ENCODE data around the gene SLC22A12.

Gene SLC22A12

DNA sequence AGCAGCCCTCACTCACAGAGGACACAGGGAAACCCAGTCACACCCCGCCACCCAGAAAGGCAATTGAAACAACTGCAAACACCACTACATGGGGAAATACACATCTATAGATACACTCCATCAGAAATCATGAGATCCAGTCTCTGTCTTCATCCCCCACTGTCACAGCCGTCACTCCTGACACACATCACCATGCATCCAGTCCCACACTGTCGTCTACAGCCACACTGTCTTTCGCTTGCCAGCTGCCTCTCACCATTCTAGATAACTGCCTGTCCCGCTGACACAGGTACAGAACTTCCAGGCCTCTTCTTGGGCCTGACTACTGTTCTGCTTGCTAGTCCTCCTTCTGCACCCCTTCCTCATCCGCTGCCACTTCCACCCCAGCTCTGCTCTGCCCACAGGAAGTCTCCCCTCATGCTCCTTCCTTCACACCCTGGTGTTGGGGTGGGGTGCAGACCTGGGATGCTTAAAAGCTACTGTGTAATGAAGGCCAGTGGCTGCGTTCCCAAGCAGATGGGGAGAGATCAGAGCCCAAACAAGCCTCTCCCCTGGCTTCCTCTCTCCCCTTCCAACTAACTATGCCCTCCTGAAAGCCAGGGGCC is 42.6 kb downstream of the SLC22A12 start:
- Histone ChIP-seq H4K20me1 (ENCODE audit: insufficient read depth, low read length, poor library complexity, severe bottlenecking) (peaks cover 39% of the 10 kb centered on the region), H3K79me2 (ENCODE audit: insufficient read depth, low read length) (peaks cover 70% of the 10 kb centered on the region), H3K4me1 (ENCODE audit: insufficient read depth, low read length, poor library complexity, severe bottlenecking) (peaks cover 49% of the 10 kb centered on the region), H3K36me3 (ENCODE audit: insufficient read depth, low read length) (peaks cover 63% of the 10 kb centered on the region; the same call in 1 of the 2 replicates), H3K4me2 (ENCODE audit: low read depth, low read length, poor library complexity, severe bottlenecking) (peak overlapping the region; percentile 41), H3K9me3 (ENCODE audit: insufficient read depth, low read depth, low read length) (no peaks in the 10 kb centered on the region), H2AFZ (ENCODE audit: low read length) (no peak overlapping the region), H3F3A (ENCODE audit: low read depth) (no peaks in the 10 kb centered on the region; the same call in 1 of the 2 replicates), H3K9ac (ENCODE audit: low read depth, low read length, poor library complexity, severe bottlenecking) (peak overlapping the region; percentile 16), H3K27me3 (ENCODE audit: insufficient read depth, low read length, poor library complexity, severe bottlenecking) (no peaks in the 10 kb centered on the region), H3K9me2 (replicated peaks; ENCODE audit: low read depth, low read length) (no peaks in the 10 kb centered on the region), H3K4me3 (ENCODE audit: low read length, poor library complexity, severe bottlenecking) (peak overlapping the region; percentile 6)
- TF ChIP-seq, protein P1, sequence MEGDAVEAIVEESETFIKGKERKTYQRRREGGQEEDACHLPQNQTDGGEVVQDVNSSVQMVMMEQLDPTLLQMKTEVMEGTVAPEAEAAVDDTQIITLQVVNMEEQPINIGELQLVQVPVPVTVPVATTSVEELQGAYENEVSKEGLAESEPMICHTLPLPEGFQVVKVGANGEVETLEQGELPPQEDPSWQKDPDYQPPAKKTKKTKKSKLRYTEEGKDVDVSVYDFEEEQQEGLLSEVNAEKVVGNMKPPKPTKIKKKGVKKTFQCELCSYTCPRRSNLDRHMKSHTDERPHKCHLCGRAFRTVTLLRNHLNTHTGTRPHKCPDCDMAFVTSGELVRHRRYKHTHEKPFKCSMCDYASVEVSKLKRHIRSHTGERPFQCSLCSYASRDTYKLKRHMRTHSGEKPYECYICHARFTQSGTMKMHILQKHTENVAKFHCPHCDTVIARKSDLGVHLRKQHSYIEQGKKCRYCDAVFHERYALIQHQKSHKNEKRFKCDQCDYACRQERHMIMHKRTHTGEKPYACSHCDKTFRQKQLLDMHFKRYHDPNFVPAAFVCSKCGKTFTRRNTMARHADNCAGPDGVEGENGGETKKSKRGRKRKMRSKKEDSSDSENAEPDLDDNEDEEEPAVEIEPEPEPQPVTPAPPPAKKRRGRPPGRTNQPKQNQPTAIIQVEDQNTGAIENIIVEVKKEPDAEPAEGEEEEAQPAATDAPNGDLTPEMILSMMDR (conservative IDR thresholded peaks at IDR 0.05; ENCODE audit: low read length), result no peak
- no peak for TF ChIP-seq EZH2phosphoT487 (IDR thresholded peaks at IDR 0.05; ENCODE audit: borderline replicate concordance)

DNA sequence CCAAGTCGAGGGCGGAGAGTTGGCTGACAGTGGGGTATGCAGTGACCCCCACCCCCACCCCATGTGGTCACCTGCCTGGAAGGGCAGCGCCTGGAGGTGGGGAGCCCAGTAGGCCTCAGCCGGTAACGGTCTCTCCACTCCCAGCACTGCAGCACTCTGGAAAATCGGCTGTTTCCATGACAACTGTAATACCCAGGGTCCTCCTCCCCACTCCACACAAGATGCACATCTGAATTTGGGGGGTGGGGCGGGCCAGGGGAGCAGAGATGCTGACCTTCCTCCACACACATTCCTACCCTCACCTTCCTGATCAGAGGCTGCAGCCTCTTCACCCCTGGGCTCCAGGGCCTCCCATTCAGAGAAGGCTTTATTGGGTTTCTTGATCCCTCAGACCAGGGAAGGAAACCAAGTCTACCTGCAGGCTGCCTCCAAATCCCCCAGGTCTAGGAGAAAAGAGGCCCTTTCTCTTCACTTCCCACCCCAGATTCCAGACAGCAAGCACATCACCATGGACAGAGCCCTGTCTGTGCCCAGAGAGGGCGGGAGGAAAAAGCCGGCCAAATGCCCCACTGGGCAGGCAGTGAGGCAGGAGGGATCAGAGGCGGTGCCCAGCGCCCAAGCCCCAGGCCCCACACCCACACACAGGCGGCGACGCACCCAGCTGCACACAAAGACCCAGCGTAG is 46.5 kb downstream of the SLC22A12 start:
- Histone ChIP-seq H2AFZ (ENCODE audit: low read length) (no peak overlapping the region), H3K9me3 (ENCODE audit: insufficient read depth, low read depth, low read length) (no peaks in the 10 kb centered on the region), H3K36me3 (ENCODE audit: insufficient read depth, low read length) (peaks cover 29% of the 10 kb centered on the region; the same call in 1 of the 2 replicates), H3K9me2 (replicated peaks; ENCODE audit: low read depth, low read length) (no peaks in the 10 kb centered on the region), H3F3A (ENCODE audit: low read depth) (no peaks in the 10 kb centered on the region; the same call in 1 of the 2 replicates), H3K4me2 (ENCODE audit: low read depth, low read length, poor library complexity, severe bottlenecking) (peak overlapping the region; percentile 96), H3K9ac (ENCODE audit: low read depth, low read length, poor library complexity, severe bottlenecking) (peak overlapping the region; percentile 79), H3K4me1 (ENCODE audit: insufficient read depth, low read length, poor library complexity, severe bottlenecking) (peaks cover 84% of the 10 kb centered on the region), H3K79me2 (ENCODE audit: insufficient read depth, low read length) (peaks cover 100% of the 10 kb centered on the region), H3K4me3 (ENCODE audit: low read length, poor library complexity, severe bottlenecking) (peak overlapping the region; percentile 77), H3K27me3 (ENCODE audit: insufficient read depth, low read length, poor library complexity, severe bottlenecking) (no peaks in the 10 kb centered on the region), H4K20me1 (ENCODE audit: insufficient read depth, low read length, poor library complexity, severe bottlenecking) (peaks cover 71% of the 10 kb centered on the region)
- TF ChIP-seq, protein P1 (conservative IDR thresholded peaks at IDR 0.05; ENCODE audit: low read length), result no peak
- TF ChIP-seq EZH2phosphoT487 (IDR thresholded peaks at IDR 0.05; ENCODE audit: borderline replicate concordance), result no peak

DNA sequence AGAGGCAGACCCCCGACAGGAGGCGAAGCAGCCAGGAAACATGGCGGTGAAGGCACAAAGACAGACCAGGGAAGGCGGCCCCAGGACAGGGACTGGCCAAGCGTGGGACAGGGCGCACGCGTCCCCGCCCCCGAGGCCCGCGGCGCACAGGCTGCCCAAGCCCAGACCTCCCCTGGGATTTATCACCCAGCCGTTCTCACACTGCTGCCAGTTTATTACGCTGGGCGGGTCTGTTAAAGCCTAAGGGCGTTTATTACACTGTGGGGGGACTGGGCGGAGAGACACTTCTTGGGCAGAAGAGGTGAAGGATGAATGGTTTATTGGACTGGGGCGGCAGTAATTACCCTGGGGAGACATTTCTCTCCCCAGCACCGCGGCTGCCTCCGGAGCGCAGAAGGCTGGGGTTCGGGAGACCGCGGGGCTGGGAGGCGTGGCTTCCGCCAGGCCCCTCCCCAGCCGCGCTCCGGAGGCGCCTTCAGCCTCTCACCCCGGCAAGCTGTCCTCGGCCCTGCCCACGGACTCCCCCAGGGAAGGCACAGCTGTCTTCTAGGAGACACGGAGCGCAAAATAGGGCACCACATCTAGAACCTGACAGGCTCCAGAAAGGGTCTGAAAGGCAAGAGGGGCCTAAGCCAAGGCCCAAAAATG is 47.1 kb downstream of the SLC22A12 start:
- H3K79me2 ChIP-seq (ENCODE audit: insufficient read depth, low read length), result peaks cover 99% of the 10 kb centered on the region
- no peaks in the 10 kb centered on the region for H3K27me3 ChIP-seq (ENCODE audit: insufficient read depth, low read length, poor library complexity, severe bottlenecking)
- no peaks in the 10 kb centered on the region; the same call in 1 of the 2 replicates for H3F3A ChIP-seq (ENCODE audit: low read depth)
- H3K9me3 ChIP-seq (ENCODE audit: insufficient read depth, low read depth, low read length), result no peaks in the 10 kb centered on the region
- peak overlapping the region; percentile 77 for H3K4me3 ChIP-seq (ENCODE audit: low read length, poor library complexity, severe bottlenecking)
- H2AFZ ChIP-seq (ENCODE audit: low read length), result no peak overlapping the region; the same call in 1 of the 2 replicates
- peak overlapping the region; percentile 79 for H3K9ac ChIP-seq (ENCODE audit: low read depth, low read length, poor library complexity, severe bottlenecking)
- H3K36me3 ChIP-seq (ENCODE audit: insufficient read depth, low read length), result peaks cover 22% of the 10 kb centered on the region; the same call in 1 of the 2 replicates
- H4K20me1 ChIP-seq (ENCODE audit: insufficient read depth, low read length, poor library complexity, severe bottlenecking), result peaks cover 71% of the 10 kb centered on the region
- no peak for TF ChIP-seq EZH2phosphoT487 (IDR thresholded peaks at IDR 0.05; ENCODE audit: borderline replicate concordance)
- H3K4me1 ChIP-seq (ENCODE audit: insufficient read depth, low read length, poor library complexity, severe bottlenecking), result peaks cover 84% of the 10 kb centered on the region
- H3K4me2 ChIP-seq (ENCODE audit: low read depth, low read length, poor library complexity, severe bottlenecking), result peak overlapping the region; percentile 96
- no peaks in the 10 kb centered on the region for H3K9me2 ChIP-seq (replicated peaks; ENCODE audit: low read depth, low read length)

Measured in Loucy (cell line).